Liver (tissue), 9 donors: Measurements from ENCODE around the gene YPEL2. TPM values are rescaled to one million over a fixed set of nuclear protein-coding genes. Genes with fewer than 3 reads are reported as not detected.
"Not testable (repeated sequence)": the region's sequence is repeated elsewhere in the genome, so short reads cannot be mapped to it uniquely, and the experiment has no call there.

Experiments used
- DNase-seq: peaks from one replicate; pipeline ENCODE4 v3.0.0-alpha.2; 2017; ENCODE audit warnings: low spot score
- H3K27ac ChIP-seq, 2 donors: one replicate each; pipeline ENCODE4 v1.7.0; 2013; ENCODE audit warnings: inconsistent platforms in 2 of 2, low read length in 2 of 2, control low read depth in 1 of 2, low read depth in 1 of 2, mild to moderate bottlenecking in 1 of 2
- H3K27me3 ChIP-seq, 4 donors: one replicate each; pipeline versions ENCODE4 v1.6.1 to v1.7.0; 2013; ENCODE audit warnings: low read length in 3 of 4, inconsistent platforms in 1 of 4, mild to moderate bottlenecking in 1 of 4, moderate library complexity in 1 of 4; ENCODE audit not compliant: control insufficient read depth in 4 of 4, insufficient read depth in 4 of 4
- H3K36me3 ChIP-seq, 4 donors: one replicate each; pipeline versions ENCODE4 v1.6.1 to v1.7.0; 2013; ENCODE audit warnings: low read length in 3 of 4, mild to moderate bottlenecking in 3 of 4, low read depth in 1 of 4, moderate library complexity in 1 of 4; ENCODE audit not compliant: control insufficient read depth in 4 of 4, insufficient read depth in 3 of 4
- H3K4me1 ChIP-seq, 4 donors: one replicate each; pipeline versions ENCODE4 v1.6.1 to v1.7.0; 2013; ENCODE audit warnings: low read length in 3 of 4, mild to moderate bottlenecking in 3 of 4, moderate library complexity in 1 of 4; ENCODE audit not compliant: control insufficient read depth in 4 of 4, insufficient read depth in 4 of 4
- H3K4me3 ChIP-seq, 3 donors: one replicate each; pipeline versions ENCODE4 v1.6.1 to v1.7.0; 2013; ENCODE audit warnings: low read length in 3 of 3, control low read depth in 1 of 3, low read depth in 1 of 3, mild to moderate bottlenecking in 1 of 3
- H3K9ac ChIP-seq, 2 donors: one replicate each; pipeline ENCODE4 v1.7.0; 2013; ENCODE audit warnings: low read length in 2 of 2, mild to moderate bottlenecking in 2 of 2, moderate library complexity in 2 of 2, control low read depth in 1 of 2, low read depth in 1 of 2
- H3K9me3 ChIP-seq, 4 donors: one replicate each; pipeline versions ENCODE4 v1.6.1 to v1.7.0; 2013; ENCODE audit warnings: low read length in 3 of 4; ENCODE audit not compliant: control insufficient read depth in 4 of 4
- ATF3 ChIP-seq: IDR thresholded peaks from 2 replicates; pipeline ENCODE4 v1.6.1; 2016; ENCODE audit warnings: antibody characterized with exemption
- EGR1 ChIP-seq, 2 donors: IDR thresholded peaks; 2 replicates each; pipeline ENCODE4 v1.6.1; 2016 to 2018; ENCODE audit warnings: antibody characterized with exemption in 2 of 2, low read depth in 2 of 2
- FOXA1 ChIP-seq: IDR thresholded peaks from 2 replicates; pipeline ENCODE4 v1.6.1; 2016; ENCODE audit warnings: antibody characterized with exemption
- FOXA2 ChIP-seq: IDR thresholded peaks from 2 replicates; pipeline ENCODE4 v1.6.1; 2016; ENCODE audit warnings: antibody characterized with exemption
- GABPA ChIP-seq, 2 donors: IDR thresholded peaks in 1 of 2; conservative IDR thresholded peaks in 1 of 2; 2 replicates each; pipeline ENCODE4 v1.6.1; 2016; ENCODE audit warnings: antibody characterized with exemption in 2 of 2, mild to moderate bottlenecking in 1 of 2, moderate library complexity in 1 of 2
- HNF4A ChIP-seq, 2 donors: conservative IDR thresholded peaks; 2 replicates each; pipeline ENCODE4 v1.6.1; 2016; ENCODE audit warnings: antibody characterized with exemption in 2 of 2, mild to moderate bottlenecking in 2 of 2
- HNF4G ChIP-seq: IDR thresholded peaks from 2 replicates; pipeline ENCODE4 v1.6.1; 2016; ENCODE audit warnings: antibody characterized with exemption
- JUND ChIP-seq, 2 donors: IDR thresholded peaks; 2 replicates each; pipeline ENCODE4 v1.6.1; 2016; ENCODE audit warnings: antibody characterized with exemption in 2 of 2
- MAX ChIP-seq: IDR thresholded peaks from 2 replicates; pipeline ENCODE4 v1.6.1; 2016; ENCODE audit warnings: antibody characterized with exemption
- NR2F2 ChIP-seq: IDR thresholded peaks from 2 replicates; pipeline ENCODE4 v1.6.1; 2016; ENCODE audit warnings: antibody characterized with exemption
- RAD21 ChIP-seq, 2 donors: IDR thresholded peaks; 2 replicates each; pipeline ENCODE4 v1.6.1; 2016; ENCODE audit warnings: antibody characterized with exemption in 2 of 2, mild to moderate bottlenecking in 2 of 2
- RXRA ChIP-seq, 2 donors: IDR thresholded peaks; 2 replicates each; pipeline ENCODE4 v1.6.1; 2017 to 2018; ENCODE audit warnings: antibody characterized with exemption in 2 of 2, mild to moderate bottlenecking in 1 of 2
- SP1 ChIP-seq: IDR thresholded peaks from 2 replicates; pipeline ENCODE4 v1.6.1; 2018; ENCODE audit warnings: antibody characterized with exemption, mild to moderate bottlenecking
- TAF1 ChIP-seq: conservative IDR thresholded peaks from 2 replicates; pipeline ENCODE4 v1.6.1; 2016; ENCODE audit warnings: antibody characterized with exemption, mild to moderate bottlenecking
- YY1 ChIP-seq: IDR thresholded peaks from 2 replicates; pipeline ENCODE4 v1.6.1; 2016; ENCODE audit warnings: antibody characterized with exemption, mild to moderate bottlenecking
- WGBS: extraction: QIAGEN DNeasy Blood & Tissue Kit; methylation state at CpG from one replicate; pipeline ENCODE4 v1.1.7; 2013; 5-methylcytosine and 5-hydroxymethylcytosine counted together
- polyA plus RNA-seq, 2 donors: library from polyadenylated mRNA; stranded (reverse) in 1 of 2; unstranded in 1 of 2; fragments of 200-250 nt in 1 of 2; fragments of >200 nt in 1 of 2; fragmentation: Nextera tagmentation in 1 of 2; extraction: Ambion mirVana in 1 of 2; gene quantifications; one replicate each; pipeline versions ENCODE4 v1.2.1 to v1.2.3, GENCODE V29; 2013 to 2015
- total RNA-seq, 2 donors: library from RNA; depleted of rRNA; stranded (reverse); fragments of >200 nt; gene quantifications; one replicate each; pipeline ENCODE4 v1.2.3, GENCODE V29; 2014
- TF ChIP-seq, protein P1 (sequence below): IDR thresholded peaks from 2 replicates; pipeline ENCODE4 v1.6.1; 2016; ENCODE audit warnings: antibody characterized with exemption, mild to moderate bottlenecking
- TF ChIP-seq, protein P2 (sequence below): IDR thresholded peaks from 2 replicates; pipeline ENCODE4 v1.6.1; 2016; ENCODE audit warnings: antibody characterized with exemption
- TF ChIP-seq, protein P3 (sequence below): fragments of 150-350 bp; IDR thresholded peaks from 2 replicates; pipeline ENCODE4 v1.5.1; 2017; ENCODE audit warnings: improper control_type of control experiment, low read depth, low read length; ENCODE audit not compliant: missing input control
- donor health status: healthy.
- donor health status: healthy.
- donor health status: healthy.
- donor health status: healthy.
- donor health status: healthy.

YPEL2 gene
- total and polyA plus RNA-seq, 4 donors, result 4.2 to 23.8 (median 11.3) TPM

DNA sequence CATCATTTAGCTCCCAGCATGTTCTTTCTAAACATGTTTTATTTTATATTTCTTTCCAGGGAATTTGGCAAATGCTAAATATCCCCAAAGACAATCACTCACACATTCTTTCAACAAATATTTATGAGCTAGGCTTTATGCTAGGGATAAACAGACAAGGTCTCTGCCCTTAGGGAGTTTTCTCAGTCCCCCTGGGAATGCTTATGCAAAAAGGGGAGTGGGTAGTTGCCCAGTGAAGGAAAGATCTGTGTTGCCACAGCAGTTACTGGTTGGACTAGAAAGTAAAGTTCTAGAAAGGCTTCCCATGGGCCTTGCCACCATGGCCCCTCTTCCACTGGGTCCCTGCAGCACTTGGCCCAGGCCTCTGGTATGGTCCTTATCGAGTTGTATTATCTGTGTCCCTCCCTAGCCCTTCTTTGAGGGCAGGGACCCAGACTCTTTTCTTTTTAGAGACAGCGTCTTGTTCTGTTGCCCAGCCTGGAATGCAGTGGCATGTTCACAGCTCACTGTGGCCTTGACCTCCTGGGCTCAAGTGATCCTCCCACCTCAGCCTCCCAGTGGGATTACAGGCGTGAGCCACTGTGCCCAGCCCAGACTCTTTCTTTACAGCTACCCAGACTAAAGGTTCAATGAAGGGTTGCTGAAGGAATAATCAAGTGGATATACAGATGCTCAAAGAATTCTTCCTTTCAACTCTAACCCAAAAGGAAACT, 78.0 kb downstream of the YPEL2 start (continued):
- no peak for TF ChIP-seq ATF3

GRCh38 chr17:59410049-59410437, 78.6 kb downstream of the YPEL2 start:
- Histone ChIP-seq H3K9me3 (peaks cover 0 to 2% (median under 1%) of the 10 kb centered on the region in 4 donors), H3K4me3 (no peak overlapping the region), H3K9ac (no peak overlapping the region), H3K4me1 (no peaks in the 10 kb centered on the region), H3K27me3 (no peaks in the 10 kb centered on the region), H3K36me3 (peaks cover 0 to 6% (median 2%) of the 10 kb centered on the region in 4 donors), H3K27ac (no peak overlapping the region)
- TF ChIP-seq RAD21 (IDR thresholded peaks at IDR 0.05) (no peak), MAX (no peak), RXRA (IDR thresholded peaks at IDR 0.05) (no peak), FOXA2 (no peak), JUND (IDR thresholded peaks at IDR 0.05) (no peak), YY1 (no peak), HNF4A (conservative IDR thresholded peaks at IDR 0.05) (no peak), ATF3 (no peak), GABPA (IDR thresholded peaks at IDR 0.05 in 1 of 2, conservative IDR thresholded peaks at IDR 0.05 in 1 of 2) (no peak), HNF4G (no peak), TAF1 (no peak), EGR1 (IDR thresholded peaks at IDR 0.05; ENCODE audit: low read depth in 2 of 2) (no peak), SP1 (no peak), NR2F2 (no peak), FOXA1 (no peak)
- TF ChIP-seq, protein P1, sequence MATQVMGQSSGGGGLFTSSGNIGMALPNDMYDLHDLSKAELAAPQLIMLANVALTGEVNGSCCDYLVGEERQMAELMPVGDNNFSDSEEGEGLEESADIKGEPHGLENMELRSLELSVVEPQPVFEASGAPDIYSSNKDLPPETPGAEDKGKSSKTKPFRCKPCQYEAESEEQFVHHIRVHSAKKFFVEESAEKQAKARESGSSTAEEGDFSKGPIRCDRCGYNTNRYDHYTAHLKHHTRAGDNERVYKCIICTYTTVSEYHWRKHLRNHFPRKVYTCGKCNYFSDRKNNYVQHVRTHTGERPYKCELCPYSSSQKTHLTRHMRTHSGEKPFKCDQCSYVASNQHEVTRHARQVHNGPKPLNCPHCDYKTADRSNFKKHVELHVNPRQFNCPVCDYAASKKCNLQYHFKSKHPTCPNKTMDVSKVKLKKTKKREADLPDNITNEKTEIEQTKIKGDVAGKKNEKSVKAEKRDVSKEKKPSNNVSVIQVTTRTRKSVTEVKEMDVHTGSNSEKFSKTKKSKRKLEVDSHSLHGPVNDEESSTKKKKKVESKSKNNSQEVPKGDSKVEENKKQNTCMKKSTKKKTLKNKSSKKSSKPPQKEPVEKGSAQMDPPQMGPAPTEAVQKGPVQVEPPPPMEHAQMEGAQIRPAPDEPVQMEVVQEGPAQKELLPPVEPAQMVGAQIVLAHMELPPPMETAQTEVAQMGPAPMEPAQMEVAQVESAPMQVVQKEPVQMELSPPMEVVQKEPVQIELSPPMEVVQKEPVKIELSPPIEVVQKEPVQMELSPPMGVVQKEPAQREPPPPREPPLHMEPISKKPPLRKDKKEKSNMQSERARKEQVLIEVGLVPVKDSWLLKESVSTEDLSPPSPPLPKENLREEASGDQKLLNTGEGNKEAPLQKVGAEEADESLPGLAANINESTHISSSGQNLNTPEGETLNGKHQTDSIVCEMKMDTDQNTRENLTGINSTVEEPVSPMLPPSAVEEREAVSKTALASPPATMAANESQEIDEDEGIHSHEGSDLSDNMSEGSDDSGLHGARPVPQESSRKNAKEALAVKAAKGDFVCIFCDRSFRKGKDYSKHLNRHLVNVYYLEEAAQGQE, result no peak
- TF ChIP-seq, protein P2, sequence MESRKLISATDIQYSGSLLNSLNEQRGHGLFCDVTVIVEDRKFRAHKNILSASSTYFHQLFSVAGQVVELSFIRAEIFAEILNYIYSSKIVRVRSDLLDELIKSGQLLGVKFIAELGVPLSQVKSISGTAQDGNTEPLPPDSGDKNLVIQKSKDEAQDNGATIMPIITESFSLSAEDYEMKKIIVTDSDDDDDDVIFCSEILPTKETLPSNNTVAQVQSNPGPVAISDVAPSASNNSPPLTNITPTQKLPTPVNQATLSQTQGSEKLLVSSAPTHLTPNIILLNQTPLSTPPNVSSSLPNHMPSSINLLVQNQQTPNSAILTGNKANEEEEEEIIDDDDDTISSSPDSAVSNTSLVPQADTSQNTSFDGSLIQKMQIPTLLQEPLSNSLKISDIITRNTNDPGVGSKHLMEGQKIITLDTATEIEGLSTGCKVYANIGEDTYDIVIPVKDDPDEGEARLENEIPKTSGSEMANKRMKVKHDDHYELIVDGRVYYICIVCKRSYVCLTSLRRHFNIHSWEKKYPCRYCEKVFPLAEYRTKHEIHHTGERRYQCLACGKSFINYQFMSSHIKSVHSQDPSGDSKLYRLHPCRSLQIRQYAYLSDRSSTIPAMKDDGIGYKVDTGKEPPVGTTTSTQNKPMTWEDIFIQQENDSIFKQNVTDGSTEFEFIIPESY, result no peak
- TF ChIP-seq, protein P3, sequence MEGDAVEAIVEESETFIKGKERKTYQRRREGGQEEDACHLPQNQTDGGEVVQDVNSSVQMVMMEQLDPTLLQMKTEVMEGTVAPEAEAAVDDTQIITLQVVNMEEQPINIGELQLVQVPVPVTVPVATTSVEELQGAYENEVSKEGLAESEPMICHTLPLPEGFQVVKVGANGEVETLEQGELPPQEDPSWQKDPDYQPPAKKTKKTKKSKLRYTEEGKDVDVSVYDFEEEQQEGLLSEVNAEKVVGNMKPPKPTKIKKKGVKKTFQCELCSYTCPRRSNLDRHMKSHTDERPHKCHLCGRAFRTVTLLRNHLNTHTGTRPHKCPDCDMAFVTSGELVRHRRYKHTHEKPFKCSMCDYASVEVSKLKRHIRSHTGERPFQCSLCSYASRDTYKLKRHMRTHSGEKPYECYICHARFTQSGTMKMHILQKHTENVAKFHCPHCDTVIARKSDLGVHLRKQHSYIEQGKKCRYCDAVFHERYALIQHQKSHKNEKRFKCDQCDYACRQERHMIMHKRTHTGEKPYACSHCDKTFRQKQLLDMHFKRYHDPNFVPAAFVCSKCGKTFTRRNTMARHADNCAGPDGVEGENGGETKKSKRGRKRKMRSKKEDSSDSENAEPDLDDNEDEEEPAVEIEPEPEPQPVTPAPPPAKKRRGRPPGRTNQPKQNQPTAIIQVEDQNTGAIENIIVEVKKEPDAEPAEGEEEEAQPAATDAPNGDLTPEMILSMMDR, result no peak
- WGBS, result 96% methylated on average over 4 of the region's 4 CpGs
- DNase-seq, result no peak

DNA sequence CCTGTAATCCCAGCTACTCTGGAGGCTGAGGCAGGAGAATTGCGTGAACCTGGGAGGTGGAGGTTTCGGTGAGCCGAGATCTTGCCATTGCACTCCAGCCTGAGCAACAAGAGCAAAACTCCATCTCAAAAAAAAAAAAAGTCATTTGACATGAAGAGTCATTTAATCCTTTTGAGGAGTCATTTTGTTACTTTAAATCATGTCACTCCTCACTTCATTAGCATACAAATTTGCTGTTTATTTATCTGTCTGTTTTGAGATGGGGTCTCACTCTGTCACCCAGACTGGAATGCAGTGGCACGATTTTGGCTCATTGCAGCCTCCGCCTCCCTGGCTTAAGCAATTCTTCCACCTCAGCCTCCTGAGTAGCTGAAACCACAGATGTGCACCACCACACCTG, 81.0 kb downstream of the YPEL2 start:
- 93% methylated on average over 5 of the region's 5 CpGs for WGBS

More for the DNA sequence above, 81.0 kb downstream of the YPEL2 start:
- H3K4me1 ChIP-seq, H3K9ac ChIP-seq, H3K36me3 ChIP-seq, H3K27ac ChIP-seq, H3K4me3 ChIP-seq, H3K27me3 ChIP-seq, DNase-seq, H3K9me3 ChIP-seq: not testable (repeated sequence)
